Sigmoid colon (tissue), 7 donors: ENCODE measurements around the gene EPS8L2. TPM values are rescaled to one million over a fixed set of nuclear protein-coding genes. Genes with fewer than 3 reads are reported as not detected.
"Not testable (repeated sequence)": the region's sequence is repeated elsewhere in the genome, so short reads cannot be mapped to it uniquely, and the experiment has no call there.

Experiments used
- DNase-seq: peaks from one replicate; pipeline ENCODE4 v3.0.0-alpha.2; 2019
- H3K27ac ChIP-seq, 4 donors: fragments of 200-600 bp; sonication (generic); one replicate each; pipeline ENCODE4 v1.5.1; 2016 to 2019; ENCODE audit warnings: mild to moderate bottlenecking in 1 of 4
- H3K27me3 ChIP-seq, 3 donors: fragments of 200-600 bp; sonication (generic); one replicate each; pipeline ENCODE4 v1.5.1; 2019; ENCODE audit warnings: mild to moderate bottlenecking in 1 of 3
- H3K36me3 ChIP-seq, 4 donors: fragments of 200-600 bp; sonication (generic); one replicate each; pipeline ENCODE4 v1.5.1; 2016 to 2019
- H3K4me1 ChIP-seq, 4 donors: fragments of 200-600 bp; sonication (generic); one replicate each; pipeline ENCODE4 v1.5.1; 2017 to 2019
- H3K4me3 ChIP-seq, 4 donors: fragments of 200-600 bp; sonication (generic); one replicate each; pipeline ENCODE4 v1.5.1; 2017 to 2019; ENCODE audit warnings: mild to moderate bottlenecking in 2 of 4, moderate library complexity in 1 of 4
- H3K9me3 ChIP-seq, 4 donors: fragments of 200-600 bp in 3 of 4; sonication (generic) in 3 of 4; one replicate each; pipeline versions ENCODE4 v1.5.1 to v1.6.1; 2013 to 2019
- CTCF ChIP-seq, 4 experiments: fragments of 450-650 bp in 3 of 4; fragments of 200-600 bp in 1 of 4; IDR thresholded peaks; one replicate each; pipeline ENCODE4 v1.5.1; 2016 to 2019; ENCODE audit warnings: antibody characterized with exemption in 4 of 4, mild to moderate bottlenecking in 3 of 4, moderate library complexity in 2 of 4
- EP300 ChIP-seq, 4 donors: sonication (generic); formaldehyde crosslinking; IDR thresholded peaks; one replicate each; pipeline ENCODE4 v1.6.1; 2017; ENCODE audit warnings: antibody characterized with exemption in 4 of 4
- POLR2A ChIP-seq, 2 donors: fragments of 450-650 bp; IDR thresholded peaks; one replicate each; pipeline ENCODE4 v1.6.1; 2016; ENCODE audit warnings: antibody characterized with exemption in 2 of 2, mild to moderate bottlenecking in 2 of 2, moderate library complexity in 2 of 2
- POLR2AphosphoS5 ChIP-seq, 4 donors: sonication (generic); formaldehyde crosslinking; IDR thresholded peaks; one replicate each; pipeline ENCODE4 v1.6.1; 2017; ENCODE audit warnings: antibody characterized with exemption in 4 of 4
- WGBS, 2 donors: extraction: QIAGEN DNeasy Blood & Tissue Kit; methylation state at CpG; one replicate each; pipeline ENCODE4 v1.1.7; 2013; 5-methylcytosine and 5-hydroxymethylcytosine counted together
- intact Hi-C: fragments of 100-400 bp; cut with DNase I; formaldehyde crosslinking; loops from one replicate; pipeline ENCODE4 v1.15.1; 2023
- polyA plus RNA-seq, 3 donors: library from polyadenylated mRNA; stranded (reverse); fragments of 200-250 nt; gene quantifications; one replicate each; pipeline ENCODE4 v1.2.3, GENCODE V29; 2013
- total RNA-seq, 4 donors: library from RNA; depleted of rRNA; stranded (reverse); fragments of >200 nt; gene quantifications; one replicate each; pipeline ENCODE4 v1.1.0, GENCODE V29; 2016
- donor health status: healthy with polysubstance abuse.
- donor health status: Bipolar disorder and iron deficiency.
- donor health status: healthy.

Gene EPS8L2
- total and polyA plus RNA-seq, 7 donors = 5.4 to 168 (median 15.6) TPM

GRCh38 chr11:687751-688150 is 18.3 kb upstream of the EPS8L2 start:
- H3K4me3 ChIP-seq = no peak overlapping the region
- TF ChIP-seq EP300 (IDR thresholded peaks at IDR 0.05) = no peak
- no peak for TF ChIP-seq CTCF (IDR thresholded peaks at IDR 0.05)
- no peak for TF ChIP-seq POLR2A (IDR thresholded peaks at IDR 0.05)
- no peak for TF ChIP-seq POLR2AphosphoS5 (IDR thresholded peaks at IDR 0.05)
- H3K27me3 ChIP-seq = no peaks in the 10 kb centered on the region
- H3K9me3 ChIP-seq = no peaks in the 10 kb centered on the region
- H3K27ac ChIP-seq = no peak overlapping the region
- H3K4me1 ChIP-seq = peaks cover 0 to under 1% (median under 1%) of the 10 kb centered on the region in 4 donors
- peaks cover 0 to 74% (median 32%) of the 10 kb centered on the region in 4 donors for H3K36me3 ChIP-seq
- DNase-seq = no peak
- 92 to 93% methylated on average over 13 of the region's 13 CpGs for WGBS, 2 donors
- intact Hi-C loops = no loop called here

GRCh38 chr11:688681-689080 is 17.4 kb upstream of the EPS8L2 start:
- intact Hi-C loops = no loop called here
- no peak for DNase-seq
- H3K9me3 ChIP-seq = no peaks in the 10 kb centered on the region
- no peak overlapping the region for H3K27ac ChIP-seq
- H3K4me3 ChIP-seq = no peak overlapping the region
- 71 to 92% methylated on average over 9 of the region's 9 CpGs for WGBS, 2 donors
- no peaks in the 10 kb centered on the region for H3K27me3 ChIP-seq
- no peak for TF ChIP-seq POLR2AphosphoS5 (IDR thresholded peaks at IDR 0.05)
- H3K4me1 ChIP-seq = peaks cover 0 to 10% (median 9%) of the 10 kb centered on the region in 4 donors
- H3K36me3 ChIP-seq = peaks cover 0 to 64% (median 29%) of the 10 kb centered on the region in 4 donors

GRCh38 chr11:689625-690024 is 16.4 kb upstream of the EPS8L2 start:
- intact Hi-C loops = no loop called here
- no peaks in the 10 kb centered on the region for H3K9me3 ChIP-seq
- DNase-seq = no peak
- WGBS, 2 donors = 89 to 93% methylated on average over 7 of the region's 7 CpGs
- no peak overlapping the region for H3K27ac ChIP-seq
- peaks cover 0 to 19% (median 19%) of the 10 kb centered on the region in 4 donors for H3K4me1 ChIP-seq
- no peak overlapping the region for H3K4me3 ChIP-seq
- no peaks in the 10 kb centered on the region for H3K27me3 ChIP-seq
- peaks cover 0 to 55% (median 23%) of the 10 kb centered on the region in 4 donors for H3K36me3 ChIP-seq
- TF ChIP-seq CTCF (IDR thresholded peaks at IDR 0.05) (no peak), POLR2AphosphoS5 (IDR thresholded peaks at IDR 0.05) (no peak), POLR2A (IDR thresholded peaks at IDR 0.05) (no peak), EP300 (IDR thresholded peaks at IDR 0.05) (no peak)

- H3K27me3 ChIP-seq, H3K9me3 ChIP-seq, H3K27ac ChIP-seq, H3K4me3 ChIP-seq, intact Hi-C loops, DNase-seq: not testable (repeated sequence)
- peaks cover 0 to 49% (median 21%) of the 10 kb centered on the region in 4 donors for H3K36me3 ChIP-seq
- 89 to 93% methylated on average over 3 of the region's 3 CpGs for WGBS, 2 donors
- H3K4me1 ChIP-seq = peaks cover 0 to 20% (median 20%) of the 10 kb centered on the region in 4 donors
Observed at GRCh38 chr11:690244-690643, 15.8 kb upstream of the EPS8L2 start.

GRCh38 chr11:690738-691633 is 15.0 kb upstream of the EPS8L2 start:
- Histone ChIP-seq H3K4me3 (no peak overlapping the region), H3K27ac (no peak overlapping the region)
- WGBS, 2 donors = 58 to 74% methylated on average over 27 of the region's 27 CpGs

More at GRCh38 chr11:690738-691633, 15.0 kb upstream of the EPS8L2 start:
- intact Hi-C loops = no loop called here
- peaks cover 0 to 42% (median 19%) of the 10 kb centered on the region in 4 donors for H3K36me3 ChIP-seq
- no peaks in the 10 kb centered on the region for H3K27me3 ChIP-seq
- no peak for DNase-seq
- peaks cover 0 to 20% (median 20%) of the 10 kb centered on the region in 4 donors for H3K4me1 ChIP-seq
- TF ChIP-seq CTCF (IDR thresholded peaks at IDR 0.05) (no peak), POLR2A (IDR thresholded peaks at IDR 0.05) (no peak), EP300 (IDR thresholded peaks at IDR 0.05) (no peak), POLR2AphosphoS5 (IDR thresholded peaks at IDR 0.05) (no peak)
- no peaks in the 10 kb centered on the region for H3K9me3 ChIP-seq
